HS-27A (cell line): ENCODE data around the gene TPPP2.

Experiments used
- DNase-seq: peaks from one replicate; pipeline ENCODE4 v3.0.0-alpha.2; 2012; ENCODE audit warnings: low read depth, missing footprints

The TPPP2 gene

DNA sequence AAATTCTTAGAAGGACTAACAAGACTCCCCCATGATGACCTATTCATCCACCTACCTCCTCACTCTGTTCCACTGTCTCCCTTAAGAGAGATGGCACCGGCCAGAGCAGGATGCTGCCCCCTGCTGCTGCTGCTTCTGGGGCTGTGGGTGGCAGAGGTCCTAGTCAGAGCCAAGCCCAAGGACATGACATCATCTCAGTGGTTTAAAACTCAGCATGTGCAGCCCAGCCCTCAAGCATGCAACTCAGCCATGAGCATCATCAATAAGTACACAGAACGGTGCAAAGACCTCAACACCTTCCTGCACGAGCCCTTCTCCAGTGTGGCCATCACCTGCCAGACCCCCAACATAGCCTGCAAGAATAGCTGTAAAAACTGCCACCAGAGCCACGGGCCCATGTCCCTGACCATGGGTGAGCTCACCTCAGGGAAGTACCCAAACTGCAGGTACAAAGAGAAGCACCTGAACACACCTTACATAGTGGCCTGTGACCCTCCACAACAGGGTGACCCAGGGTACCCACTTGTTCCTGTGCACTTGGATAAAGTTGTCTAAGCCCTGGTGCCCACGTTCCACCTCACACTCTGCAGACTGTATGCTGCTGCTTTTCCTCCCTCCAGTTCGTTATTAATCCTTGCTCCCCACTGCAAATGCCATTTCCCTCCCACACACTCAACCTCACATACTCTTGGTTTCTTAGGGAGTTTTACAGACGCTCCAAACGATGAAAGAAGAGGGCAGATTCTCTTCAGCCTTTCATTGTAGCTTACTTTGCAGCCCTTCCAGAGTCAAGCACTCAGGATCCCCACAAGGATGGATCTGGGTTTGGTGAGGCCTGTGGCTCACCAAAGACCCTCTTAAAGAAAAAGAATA lies 28.0 kb downstream of the TPPP2 start, which contains the start of gene RNASE8:
RNASE8 (plus strand) TSS at position 20 of the 873 bp plus-strand sequence; CDS start at position 91, 71 bp downstream.
- DNase-seq, result no peak

DNA sequence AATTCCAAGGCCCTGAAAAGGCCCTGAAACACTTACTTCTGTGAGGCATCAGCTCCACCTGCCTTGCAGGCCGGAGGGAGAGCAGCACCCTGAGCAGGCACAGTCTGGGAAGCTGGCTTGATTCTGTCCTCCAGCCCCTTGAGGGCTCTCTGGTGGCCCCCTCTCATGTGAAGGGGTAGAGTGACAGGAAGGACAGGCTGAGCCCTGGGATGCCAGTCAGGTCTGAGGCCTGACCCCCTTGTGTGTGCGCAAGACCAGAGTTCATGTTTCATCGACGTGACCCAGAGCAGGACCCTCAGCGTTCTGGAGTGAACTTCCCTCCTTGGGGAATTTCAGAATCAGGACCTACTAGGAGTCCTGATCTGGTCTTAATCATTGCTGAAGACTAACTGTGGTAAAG lies 28.9 kb downstream of the TPPP2 start:
- no peak for DNase-seq

DNA sequence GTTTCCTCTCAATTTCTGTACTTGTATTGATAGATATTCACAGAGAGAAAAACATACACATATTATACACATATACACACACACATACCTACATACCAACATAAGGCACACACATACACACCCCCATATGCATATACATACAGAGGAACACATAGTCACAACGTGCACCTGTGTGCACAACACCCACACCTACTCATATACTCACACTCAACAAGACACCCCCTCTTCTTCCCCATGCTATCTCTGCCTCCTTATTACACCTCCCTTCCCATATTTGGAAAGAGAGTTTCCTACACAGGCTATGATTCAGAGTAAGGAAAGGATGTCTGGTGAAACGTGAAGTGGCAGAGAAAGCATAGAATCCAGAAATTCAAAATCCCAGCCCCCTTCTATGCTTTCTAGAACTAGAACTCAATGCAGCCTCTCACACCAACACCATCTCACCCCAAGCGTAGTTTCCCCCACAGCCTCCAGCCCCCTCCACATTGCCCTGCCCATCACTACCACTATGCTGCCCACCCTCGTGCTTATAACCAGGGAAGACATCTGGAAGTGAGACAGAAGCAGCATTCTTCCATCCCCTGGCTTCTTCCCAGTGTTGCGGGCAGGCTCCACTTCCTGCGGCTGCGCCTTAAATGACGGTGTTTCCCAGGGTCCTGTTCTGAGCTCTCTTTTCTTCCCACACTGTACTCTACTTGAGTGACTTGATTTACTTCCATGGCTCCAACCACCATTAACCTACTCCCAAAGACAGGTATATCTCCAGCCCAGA lies 30.0 kb downstream of the TPPP2 start:
- no peak for DNase-seq

DNA sequence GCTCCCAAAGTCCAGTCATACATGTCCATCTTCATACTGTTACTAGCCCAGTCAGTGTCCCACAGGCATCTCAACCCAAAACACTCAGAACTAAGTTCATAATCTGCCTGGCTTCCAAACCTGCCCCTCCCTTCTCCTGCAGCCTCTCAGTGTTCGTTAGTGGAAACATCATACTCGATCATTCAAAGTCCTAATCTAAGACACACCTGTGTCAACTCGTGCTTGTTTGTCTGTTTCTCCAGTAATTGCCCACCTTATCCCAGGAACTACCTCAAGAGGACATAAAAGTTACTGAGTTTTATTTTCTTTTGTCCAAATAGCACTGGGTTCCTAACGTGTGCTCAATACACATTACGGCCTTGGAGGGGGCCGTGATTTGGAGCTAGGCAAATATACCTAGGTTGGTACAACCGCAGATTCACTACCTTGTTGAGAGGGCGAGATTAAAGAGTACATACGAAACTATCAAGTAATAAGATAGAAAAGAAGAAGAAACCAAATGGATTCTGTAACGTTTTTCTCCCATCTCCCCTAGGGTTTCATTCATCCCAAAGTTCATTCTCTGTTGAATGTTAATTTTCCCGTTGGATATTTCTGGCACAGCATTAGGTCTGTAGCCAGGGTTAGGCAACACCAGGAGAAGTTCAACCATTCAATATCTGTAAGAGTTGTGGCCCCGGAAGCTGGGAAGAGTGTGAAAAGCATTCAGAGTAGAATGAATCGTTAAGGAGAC lies 30.8 kb downstream of the TPPP2 start:
- DNase-seq, result no peak

DNA sequence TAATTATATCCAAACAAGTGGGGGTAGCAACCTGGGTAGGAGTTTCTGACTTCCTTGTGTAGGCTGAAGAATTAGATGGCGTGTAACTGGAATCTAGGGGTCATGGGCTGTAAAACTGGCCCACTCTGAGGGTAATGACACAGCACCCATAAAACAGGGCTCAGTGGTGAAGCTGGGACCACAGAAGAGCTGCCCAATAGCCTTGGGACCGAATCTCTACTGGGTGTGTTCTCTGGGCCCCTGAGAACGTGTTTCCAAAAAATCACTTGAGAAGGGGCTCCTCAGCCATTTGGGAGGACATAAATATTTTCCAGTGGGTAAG lies 31.3 kb downstream of the TPPP2 start:
- no peak for DNase-seq

DNA sequence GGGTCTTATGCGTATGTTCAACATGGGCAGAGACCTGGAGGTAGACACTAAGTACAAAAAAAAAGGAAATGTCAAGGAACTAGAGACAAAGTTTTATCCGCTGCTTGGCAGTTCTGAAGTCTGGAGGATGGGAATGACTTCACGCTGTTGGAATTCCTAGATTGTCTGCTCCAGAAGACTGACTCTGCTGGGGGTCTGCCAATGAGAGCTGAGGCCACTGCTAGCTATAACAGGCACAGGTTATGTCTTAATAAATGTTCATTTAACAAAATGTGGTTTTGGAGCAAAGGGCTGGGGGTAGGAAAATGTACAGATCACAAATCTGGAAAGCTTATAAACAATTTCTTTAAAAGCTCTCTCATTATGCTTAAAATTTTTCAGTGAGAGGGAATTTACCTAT lies 33.5 kb downstream of the TPPP2 start:
- DNase-seq, result no peak

DNA sequence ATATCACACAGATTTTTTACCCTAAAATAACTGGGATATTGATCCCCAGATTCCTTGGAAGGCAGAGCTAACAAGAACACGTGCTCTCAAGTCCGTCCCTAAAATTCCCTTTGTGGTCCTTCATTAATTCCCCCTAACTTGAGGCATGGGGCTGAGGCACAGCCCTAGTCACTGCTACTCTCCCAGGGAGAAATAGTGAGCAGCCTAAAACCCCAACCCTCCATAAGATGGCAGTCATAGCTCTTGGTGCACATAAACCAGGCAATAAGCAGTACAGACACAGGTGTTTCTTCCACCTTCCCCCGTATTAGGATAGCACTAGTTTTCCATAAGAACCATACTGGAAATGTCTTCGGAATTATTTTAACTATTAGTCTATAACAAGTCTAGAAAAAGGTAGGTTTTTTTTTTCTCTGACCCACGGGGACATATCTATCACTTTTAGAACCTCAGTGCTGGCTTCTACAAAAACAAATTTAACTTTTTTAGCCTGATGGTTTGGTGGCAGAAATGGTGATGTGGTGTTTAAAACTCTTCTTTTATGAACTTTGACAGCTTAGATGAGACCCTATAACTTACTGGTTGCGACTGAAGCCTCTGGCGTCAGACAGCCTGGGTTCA lies 37.0 kb downstream of the TPPP2 start:
- no peak for DNase-seq

DNA sequence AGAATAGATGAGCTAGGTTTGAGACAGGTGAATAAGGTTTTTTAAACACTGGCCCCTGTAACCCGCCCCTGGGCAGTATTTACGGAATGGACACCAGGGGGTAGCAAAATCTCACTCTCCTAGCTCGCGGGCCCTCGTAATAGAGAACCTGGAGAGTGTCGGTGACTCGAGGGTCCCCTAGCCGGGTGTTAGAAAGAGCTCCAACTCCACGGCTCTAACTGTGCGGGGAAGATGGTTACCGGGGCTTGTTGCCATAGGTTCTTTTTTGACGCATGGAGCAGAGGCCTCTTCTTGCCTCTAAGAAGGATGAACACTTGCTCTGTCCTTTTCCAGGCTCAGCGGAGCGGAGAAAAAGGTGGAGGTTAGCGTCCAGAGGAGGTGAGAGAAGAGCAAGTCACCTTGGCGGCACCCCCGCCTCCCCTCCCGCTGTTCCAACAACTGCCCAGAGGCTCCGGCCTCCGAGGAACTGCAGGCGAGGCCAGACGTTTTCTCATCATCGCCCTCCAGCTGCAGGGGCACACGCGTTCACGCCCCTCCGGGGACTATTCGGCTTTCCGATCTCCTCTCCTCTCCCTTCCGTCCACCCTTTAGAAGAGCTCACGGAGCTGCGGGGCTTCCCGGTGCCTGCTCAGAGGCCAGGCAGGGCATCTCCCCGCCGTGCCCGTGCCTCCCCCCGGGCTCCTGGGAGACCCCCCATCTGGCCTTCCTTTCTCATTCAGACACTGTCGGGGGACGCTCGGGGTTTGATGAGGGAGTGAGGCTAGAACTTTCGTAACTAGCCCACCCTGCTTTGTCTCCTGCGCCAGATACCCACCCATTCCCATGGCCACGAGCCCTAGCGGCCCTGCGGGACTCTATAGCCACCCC lies 38.7 kb downstream of the TPPP2 start:
- DNase-seq, result no peak

DNA sequence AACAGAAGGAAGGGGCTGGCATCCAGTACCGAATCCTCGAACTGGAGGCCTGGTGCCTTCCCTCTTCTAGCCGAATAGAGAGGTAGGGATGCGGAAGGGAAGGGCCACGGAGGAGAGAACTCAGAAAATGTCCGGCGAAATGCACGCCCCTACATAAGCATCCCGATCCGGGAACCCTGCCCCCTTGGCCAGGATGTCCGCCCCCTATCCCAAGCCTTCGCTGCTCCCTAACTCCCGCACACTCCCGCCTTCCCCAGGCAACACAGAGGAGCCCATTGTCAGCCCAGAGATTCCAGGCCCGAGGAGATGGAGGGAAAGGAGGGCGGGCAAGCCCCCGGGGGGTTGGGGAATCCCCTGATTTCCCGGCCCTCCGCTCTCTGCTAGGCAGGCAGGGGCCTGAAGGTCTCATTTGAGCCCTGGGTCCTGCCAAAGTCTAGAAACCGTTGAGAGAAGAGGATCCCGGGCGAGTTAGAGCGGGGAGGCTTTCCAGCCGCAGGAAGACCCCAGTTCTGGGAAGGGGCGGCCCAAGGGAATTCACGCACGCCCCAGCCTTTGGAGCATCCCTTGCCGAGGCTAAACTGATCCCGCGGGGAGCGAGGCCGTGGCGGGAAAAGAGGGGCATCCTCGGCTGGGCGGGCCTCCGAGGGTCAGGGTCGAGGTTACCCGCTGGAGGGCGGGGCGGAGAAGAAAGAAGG lies 39.5 kb downstream of the TPPP2 start:
- DNase-seq, result no peak

DNA sequence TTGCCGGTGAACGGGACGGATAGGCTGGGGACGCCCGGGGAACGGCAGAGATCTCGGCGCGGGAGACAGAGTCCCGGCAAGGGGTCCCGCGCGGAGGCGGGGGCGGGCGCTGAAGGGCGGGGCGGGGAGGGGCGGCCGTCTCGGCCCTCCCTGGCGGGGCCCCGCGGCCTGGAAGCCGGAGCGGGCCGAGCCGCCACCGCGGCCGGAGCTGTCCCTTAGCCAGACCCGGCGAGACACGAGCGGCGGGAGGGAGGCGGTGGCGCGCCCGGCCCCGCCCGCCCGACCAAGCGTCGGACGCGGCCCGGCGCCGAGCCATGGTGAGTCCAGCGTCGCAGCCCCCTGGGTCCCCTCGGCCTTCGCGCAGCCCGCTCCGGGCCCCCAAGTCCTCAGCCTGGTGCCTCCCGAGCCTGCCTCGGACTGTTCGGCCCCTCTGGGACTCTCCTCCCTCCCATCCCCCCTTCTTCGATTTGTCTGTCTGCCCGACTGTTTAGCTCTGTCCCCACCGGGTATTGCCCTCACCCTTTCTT lies 40.1 kb downstream of the TPPP2 start, which contains the start of gene ARHGEF40:
ARHGEF40 (plus strand) TSS at position 222 of the 527 bp plus-strand sequence; CDS start at position 315, 93 bp downstream.
- no peak for DNase-seq

DNA sequence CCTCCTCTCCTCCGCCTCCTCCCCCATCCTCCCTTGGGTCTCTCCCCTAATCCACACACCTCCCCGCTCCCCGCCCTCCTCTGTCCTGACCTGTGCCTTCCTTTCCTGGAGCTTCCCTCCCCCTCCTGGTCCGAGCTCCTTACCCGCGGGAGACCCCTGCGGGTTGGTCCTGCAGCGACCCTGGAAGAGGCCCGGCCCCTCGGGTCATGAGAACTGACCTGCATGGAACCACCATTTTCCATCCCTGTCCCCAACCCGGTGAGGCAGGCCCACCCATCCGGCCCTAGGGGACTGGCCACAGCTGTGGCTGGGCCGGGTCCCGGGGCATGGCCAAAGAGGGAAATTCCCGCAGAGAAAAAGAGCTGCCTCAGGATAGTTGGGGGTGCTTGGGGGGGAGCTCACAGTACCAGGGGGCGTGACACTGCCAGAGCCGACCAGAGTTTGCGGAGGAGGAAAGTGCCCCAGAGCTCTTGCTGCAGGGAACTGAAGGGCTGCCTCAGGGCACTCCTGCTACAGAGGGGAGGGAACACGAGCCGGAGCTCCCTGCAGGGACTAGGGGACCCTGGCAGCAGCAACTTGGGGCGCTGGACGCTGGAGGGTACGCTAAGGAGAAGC lies 40.7 kb downstream of the TPPP2 start:
- no peak for DNase-seq

DNA sequence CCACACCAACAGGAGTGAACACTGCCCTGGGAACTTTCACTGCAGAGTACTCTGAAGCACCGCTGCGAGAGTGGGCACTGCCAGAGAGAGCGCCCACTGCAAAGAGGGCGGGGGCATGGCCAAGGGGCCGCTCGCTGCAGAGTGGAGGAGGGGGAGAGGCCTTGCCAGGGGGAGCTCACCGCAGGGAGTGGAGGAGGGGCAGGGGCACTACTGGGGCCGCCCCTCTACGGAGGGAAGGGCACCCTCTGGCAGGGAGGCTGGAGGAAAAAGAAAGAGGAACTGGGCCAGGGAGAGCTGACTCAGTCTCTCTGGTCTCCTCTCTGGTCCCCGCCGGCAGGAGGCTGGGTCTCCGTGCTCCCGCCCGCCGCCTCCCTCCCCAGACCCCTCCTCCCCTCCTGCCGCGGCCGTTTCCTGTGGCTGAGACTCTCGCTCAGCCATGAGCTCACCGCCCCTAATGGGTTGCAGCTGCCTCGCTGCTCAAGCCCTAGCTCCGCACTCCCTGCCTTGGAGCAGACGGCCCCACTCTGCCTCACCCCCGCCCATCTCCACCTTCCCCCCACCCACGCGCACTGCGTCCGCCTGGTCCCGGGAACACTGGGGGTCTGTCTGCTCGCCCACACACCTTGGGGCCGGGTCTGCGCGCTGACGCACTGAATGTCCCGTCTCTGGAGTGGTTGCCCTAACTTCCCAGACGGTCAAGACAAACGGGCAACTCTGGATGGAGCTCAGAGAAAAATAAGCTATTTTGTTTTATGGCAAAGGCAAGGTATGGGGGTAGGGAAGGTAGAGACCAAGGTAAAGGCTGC lies 41.4 kb downstream of the TPPP2 start:
- DNase-seq, result no peak

DNA sequence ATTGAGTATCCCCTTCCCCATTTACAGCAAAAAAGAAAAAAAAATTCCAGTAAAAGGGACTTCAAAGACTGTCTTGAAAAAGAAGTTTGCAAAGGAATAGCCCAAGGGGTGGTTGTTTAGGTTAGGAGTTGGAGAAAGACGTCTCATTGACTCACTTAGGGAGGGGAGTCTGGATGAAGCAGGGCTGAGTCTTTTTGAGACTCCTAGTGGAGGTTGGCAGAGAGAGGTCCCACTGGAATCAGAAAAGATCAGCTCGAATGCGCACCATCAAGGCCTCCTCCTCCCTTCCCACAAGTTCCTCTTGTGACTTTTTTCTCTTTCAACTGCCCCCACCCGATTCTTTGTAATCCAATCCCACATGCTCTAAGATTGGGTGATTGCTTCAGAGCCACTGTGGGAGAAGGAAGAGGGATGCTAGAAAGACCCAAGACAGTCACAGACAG lies 42.0 kb downstream of the TPPP2 start:
- no peak for DNase-seq

DNA sequence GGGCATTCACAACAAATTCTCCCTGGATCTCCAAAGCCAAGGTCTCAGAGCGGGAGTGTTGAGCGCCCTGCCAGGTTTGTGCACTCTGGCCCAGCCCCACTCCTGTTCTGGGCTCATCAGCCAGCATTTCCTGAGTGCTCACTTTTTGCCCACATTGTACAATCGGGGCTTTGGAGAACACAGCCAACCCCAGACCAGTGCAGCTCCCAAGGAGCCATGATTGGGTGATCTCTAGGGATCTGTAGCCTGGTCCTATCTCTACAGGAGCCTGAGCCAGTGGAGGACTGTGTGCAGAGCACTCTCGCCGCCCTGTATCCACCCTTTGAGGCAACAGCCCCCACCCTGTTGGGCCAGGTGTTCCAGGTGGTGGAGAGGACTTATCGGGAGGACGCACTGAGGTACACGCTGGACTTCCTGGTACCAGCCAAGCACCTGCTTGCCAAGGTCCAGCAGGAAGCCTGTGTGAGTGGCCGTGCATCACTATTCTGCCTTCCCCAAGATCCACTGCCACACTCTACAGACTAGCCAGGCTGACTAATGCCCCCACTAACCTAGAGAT lies 42.8 kb downstream of the TPPP2 start:
- DNase-seq, result no peak

DNA sequence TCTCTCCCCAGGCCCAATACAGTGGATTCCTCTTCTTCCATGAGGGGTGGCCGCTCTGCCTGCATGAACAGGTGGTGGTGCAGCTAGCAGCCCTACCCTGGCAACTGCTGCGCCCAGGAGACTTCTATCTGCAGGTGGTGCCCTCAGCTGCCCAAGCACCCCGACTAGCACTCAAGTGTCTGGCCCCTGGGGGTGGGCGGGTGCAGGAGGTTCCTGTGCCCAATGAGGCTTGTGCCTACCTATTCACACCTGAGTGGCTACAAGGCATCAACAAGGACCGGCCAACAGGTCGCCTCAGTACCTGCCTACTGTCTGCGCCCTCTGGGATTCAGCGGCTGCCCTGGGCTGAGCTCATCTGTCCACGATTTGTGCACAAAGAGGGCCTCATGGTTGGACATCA lies 43.9 kb downstream of the TPPP2 start:
- no peak for DNase-seq

DNA sequence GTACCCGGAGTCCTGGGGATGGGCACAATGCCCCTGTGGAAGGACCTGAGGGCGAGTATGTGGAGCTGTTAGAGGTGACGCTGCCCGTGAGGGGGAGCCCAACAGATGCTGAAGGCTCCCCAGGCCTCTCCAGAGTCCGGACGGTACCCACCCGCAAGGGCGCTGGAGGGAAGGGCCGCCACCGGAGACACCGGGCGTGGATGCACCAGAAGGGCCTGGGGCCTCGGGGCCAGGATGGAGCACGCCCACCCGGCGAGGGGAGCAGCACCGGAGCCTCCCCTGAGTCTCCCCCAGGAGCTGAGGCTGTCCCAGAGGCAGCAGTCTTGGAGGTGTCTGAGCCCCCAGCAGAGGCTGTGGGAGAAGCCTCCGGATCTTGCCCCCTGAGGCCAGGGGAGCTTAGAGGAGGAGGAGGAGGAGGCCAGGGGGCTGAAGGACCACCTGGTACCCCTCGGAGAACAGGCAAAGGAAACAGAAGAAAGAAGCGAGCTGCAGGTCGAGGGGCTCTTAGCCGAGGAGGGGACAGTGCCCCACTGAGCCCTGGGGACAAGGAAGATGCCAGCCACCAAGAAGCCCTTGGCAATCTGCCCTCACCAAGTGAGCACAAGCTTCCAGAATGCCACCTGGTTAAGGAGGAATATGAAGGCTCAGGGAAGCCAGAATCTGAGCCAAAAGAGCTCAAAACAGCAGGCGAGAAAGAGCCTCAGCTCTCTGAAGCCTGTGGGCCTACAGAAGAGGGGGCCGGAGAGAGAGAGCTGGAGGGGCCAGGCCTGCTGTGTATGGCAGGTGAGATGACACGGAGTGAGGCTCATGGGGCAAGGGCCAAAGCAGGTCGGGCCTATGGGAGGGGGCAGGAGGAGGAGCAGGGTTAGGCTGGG lies 44.6 kb downstream of the TPPP2 start:
- no peak for DNase-seq

DNA sequence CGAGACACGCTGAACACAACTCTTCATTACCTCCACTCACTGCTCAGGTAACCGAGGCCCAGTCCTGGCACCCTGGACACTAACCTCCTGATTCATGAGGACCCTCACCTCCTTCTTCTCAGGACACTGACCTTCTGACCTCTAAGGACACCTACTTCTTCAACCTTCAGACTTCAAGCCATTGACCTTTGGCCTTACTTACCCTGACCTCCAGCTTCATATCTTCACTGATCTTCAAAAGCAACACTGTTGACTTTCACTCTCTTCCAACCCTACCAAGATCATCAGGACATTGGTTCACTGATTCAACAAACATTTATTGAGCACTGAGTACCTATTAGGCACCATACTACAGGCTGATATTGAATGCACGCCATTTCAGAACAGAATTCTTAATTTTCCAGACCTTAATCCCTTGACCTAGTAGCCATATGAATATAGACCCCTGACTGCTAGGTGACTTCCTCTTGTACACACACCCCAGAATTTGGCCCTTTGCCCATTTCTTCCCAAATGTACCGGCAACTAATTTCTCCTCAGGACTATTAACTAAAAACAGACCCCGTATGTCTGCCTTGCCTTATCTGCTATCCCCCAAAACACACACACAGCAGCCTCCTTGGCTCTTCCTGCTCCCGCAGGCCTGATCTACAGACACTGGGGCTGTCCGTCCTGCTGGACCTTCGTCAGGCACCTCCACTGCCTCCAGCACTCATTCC lies 45.9 kb downstream of the TPPP2 start:
- no peak for DNase-seq
